Measurements from ENCODE around the gene OR5D13.

The OR5D13 gene

DNA sequence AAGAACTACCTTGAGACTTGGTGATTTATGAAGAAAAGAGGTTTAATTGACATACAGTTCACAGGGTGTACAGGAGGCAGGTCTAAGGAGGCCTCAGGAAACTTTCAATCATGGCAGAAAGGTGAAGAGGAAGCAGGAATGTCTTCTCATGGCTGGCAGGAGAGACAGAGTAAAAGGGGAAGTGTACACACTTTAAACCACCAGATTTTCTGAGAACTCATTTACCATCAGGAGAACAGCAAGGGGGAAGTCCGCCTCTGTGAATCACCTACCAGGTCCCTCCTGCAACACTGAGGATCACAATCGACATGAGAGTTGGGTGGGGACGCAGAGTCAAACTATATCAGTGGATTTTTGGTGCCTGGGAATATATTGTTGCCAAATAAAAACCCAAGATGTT lies 40.3 kb upstream of the OR5D13 start:
- no peak for TF ChIP-seq RARB (CRISPR knock-in tag; IDR thresholded peaks at IDR 0.05)
- no peak for TF ChIP-seq ZNF8 (CRISPR knock-in tag; IDR thresholded peaks at IDR 0.05)
- no peak for TF ChIP-seq BACH2 (CRISPR knock-in tag; IDR thresholded peaks at IDR 0.05; ENCODE audit: borderline replicate concordance)
- TF ChIP-seq ESRRG (CRISPR knock-in tag; IDR thresholded peaks at IDR 0.05): no peak
- TF ChIP-seq ZC3H10 (CRISPR knock-in tag; IDR thresholded peaks at IDR 0.05): no peak
- TF ChIP-seq ZFP30 (CRISPR knock-in tag; IDR thresholded peaks at IDR 0.05): no peak
- no peak for TF ChIP-seq CSDC2 (CRISPR knock-in tag; IDR thresholded peaks at IDR 0.05)
- no peak for TF ChIP-seq ZNF70 (CRISPR knock-in tag; IDR thresholded peaks at IDR 0.05)
- no peak for TF ChIP-seq PPARA (CRISPR knock-in tag; IDR thresholded peaks at IDR 0.05; ENCODE audit: borderline replicate concordance)
- TF ChIP-seq ARNTL (CRISPR knock-in tag; IDR thresholded peaks at IDR 0.05; ENCODE audit: borderline replicate concordance, low read depth): no peak
- TF ChIP-seq ZNF565 (CRISPR knock-in tag; conservative IDR thresholded peaks at IDR 0.05; ENCODE audit: low read depth): no peak
- TF ChIP-seq, protein P1, sequence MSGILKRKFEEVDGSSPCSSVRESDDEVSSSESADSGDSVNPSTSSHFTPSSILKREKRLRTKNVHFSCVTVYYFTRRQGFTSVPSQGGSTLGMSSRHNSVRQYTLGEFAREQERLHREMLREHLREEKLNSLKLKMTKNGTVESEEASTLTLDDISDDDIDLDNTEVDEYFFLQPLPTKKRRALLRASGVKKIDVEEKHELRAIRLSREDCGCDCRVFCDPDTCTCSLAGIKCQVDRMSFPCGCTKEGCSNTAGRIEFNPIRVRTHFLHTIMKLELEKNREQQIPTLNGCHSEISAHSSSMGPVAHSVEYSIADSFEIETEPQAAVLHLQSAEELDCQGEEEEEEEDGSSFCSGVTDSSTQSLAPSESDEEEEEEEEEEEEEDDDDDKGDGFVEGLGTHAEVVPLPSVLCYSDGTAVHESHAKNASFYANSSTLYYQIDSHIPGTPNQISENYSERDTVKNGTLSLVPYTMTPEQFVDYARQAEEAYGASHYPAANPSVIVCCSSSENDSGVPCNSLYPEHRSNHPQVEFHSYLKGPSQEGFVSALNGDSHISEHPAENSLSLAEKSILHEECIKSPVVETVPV (CRISPR knock-in tag; IDR thresholded peaks at IDR 0.05): no peak
- no peak for TF ChIP-seq OSR1 (CRISPR knock-in tag; IDR thresholded peaks at IDR 0.05)
- no peak for ATAC-seq

DNA sequence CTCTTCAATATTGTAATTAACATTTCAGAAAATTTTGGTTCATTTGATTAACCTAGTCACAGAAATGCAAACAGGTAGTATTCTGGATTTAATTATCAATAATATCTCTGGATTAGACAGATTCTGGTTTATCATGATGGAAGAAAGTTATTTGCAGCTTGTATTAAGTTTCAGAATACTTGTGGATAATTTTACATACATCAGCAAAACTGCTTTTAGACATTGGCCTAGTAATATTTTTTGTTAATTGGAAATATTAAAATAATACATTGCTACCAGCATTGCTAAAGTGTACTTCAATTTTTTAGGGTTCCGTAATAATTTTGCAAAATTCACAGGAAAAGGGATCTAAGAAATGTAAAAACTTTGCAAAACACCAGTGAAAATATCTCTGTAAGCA lies 18.4 kb downstream of the OR5D13 start:
- ATAC-seq: no peak
- TF ChIP-seq TCF4 (CRISPR knock-in tag; IDR thresholded peaks at IDR 0.05; ENCODE audit: borderline replicate concordance) (no peak), RARB (CRISPR knock-in tag; IDR thresholded peaks at IDR 0.05) (no peak), ARNTL (CRISPR knock-in tag; IDR thresholded peaks at IDR 0.05; ENCODE audit: borderline replicate concordance, low read depth) (no peak), TSHZ2 (CRISPR knock-in tag; IDR thresholded peaks at IDR 0.05) (no peak), ZNF565 (CRISPR knock-in tag; conservative IDR thresholded peaks at IDR 0.05; ENCODE audit: low read depth) (no peak), TOX (CRISPR knock-in tag; IDR thresholded peaks at IDR 0.05; ENCODE audit: borderline replicate concordance) (no peak)

- no peak for TF ChIP-seq GLIS3 (CRISPR knock-in tag; IDR thresholded peaks at IDR 0.05)
- TF ChIP-seq, protein P2, sequence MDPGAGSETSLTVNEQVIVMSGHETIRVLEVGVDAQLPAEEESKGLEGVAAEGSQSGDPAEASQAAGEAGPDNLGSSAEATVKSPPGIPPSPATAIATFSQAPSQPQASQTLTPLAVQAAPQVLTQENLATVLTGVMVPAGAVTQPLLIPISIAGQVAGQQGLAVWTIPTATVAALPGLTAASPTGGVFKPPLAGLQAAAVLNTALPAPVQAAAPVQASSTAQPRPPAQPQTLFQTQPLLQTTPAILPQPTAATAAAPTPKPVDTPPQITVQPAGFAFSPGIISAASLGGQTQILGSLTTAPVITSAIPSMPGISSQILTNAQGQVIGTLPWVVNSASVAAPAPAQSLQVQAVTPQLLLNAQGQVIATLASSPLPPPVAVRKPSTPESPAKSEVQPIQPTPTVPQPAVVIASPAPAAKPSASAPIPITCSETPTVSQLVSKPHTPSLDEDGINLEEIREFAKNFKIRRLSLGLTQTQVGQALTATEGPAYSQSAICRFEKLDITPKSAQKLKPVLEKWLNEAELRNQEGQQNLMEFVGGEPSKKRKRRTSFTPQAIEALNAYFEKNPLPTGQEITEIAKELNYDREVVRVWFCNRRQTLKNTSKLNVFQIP (CRISPR knock-in tag; IDR thresholded peaks at IDR 0.05; ENCODE audit: borderline replicate concordance, low read depth): no peak
- no peak for TF ChIP-seq SNAI2 (CRISPR knock-in tag; IDR thresholded peaks at IDR 0.05)
- TF ChIP-seq TOX (CRISPR knock-in tag; IDR thresholded peaks at IDR 0.05; ENCODE audit: borderline replicate concordance): no peak
- TF ChIP-seq ZC3H10 (CRISPR knock-in tag; IDR thresholded peaks at IDR 0.05): no peak
- no peak for TF ChIP-seq BACH2 (CRISPR knock-in tag; IDR thresholded peaks at IDR 0.05; ENCODE audit: borderline replicate concordance)
- TF ChIP-seq, protein P3, sequence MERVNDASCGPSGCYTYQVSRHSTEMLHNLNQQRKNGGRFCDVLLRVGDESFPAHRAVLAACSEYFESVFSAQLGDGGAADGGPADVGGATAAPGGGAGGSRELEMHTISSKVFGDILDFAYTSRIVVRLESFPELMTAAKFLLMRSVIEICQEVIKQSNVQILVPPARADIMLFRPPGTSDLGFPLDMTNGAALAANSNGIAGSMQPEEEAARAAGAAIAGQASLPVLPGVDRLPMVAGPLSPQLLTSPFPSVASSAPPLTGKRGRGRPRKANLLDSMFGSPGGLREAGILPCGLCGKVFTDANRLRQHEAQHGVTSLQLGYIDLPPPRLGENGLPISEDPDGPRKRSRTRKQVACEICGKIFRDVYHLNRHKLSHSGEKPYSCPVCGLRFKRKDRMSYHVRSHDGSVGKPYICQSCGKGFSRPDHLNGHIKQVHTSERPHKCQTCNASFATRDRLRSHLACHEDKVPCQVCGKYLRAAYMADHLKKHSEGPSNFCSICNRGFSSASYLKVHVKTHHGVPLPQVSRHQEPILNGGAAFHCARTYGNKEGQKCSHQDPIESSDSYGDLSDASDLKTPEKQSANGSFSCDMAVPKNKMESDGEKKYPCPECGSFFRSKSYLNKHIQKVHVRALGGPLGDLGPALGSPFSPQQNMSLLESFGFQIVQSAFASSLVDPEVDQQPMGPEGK (CRISPR knock-in tag; IDR thresholded peaks at IDR 0.05; ENCODE audit: borderline replicate concordance): no peak
- TF ChIP-seq ZNF8 (CRISPR knock-in tag; IDR thresholded peaks at IDR 0.05): no peak
- TF ChIP-seq ZFP30 (CRISPR knock-in tag; IDR thresholded peaks at IDR 0.05): no peak
- TF ChIP-seq PPARA (CRISPR knock-in tag; IDR thresholded peaks at IDR 0.05; ENCODE audit: borderline replicate concordance): no peak
- TF ChIP-seq ZFP3 (CRISPR knock-in tag; IDR thresholded peaks at IDR 0.05): no peak
- TF ChIP-seq RARB (CRISPR knock-in tag; IDR thresholded peaks at IDR 0.05): no peak
- no peak for TF ChIP-seq OSR1 (CRISPR knock-in tag; IDR thresholded peaks at IDR 0.05)
- TF ChIP-seq ESRRG (CRISPR knock-in tag; IDR thresholded peaks at IDR 0.05): no peak
- no peak for TF ChIP-seq TSHZ2 (CRISPR knock-in tag; IDR thresholded peaks at IDR 0.05)
- TF ChIP-seq, protein P1 (CRISPR knock-in tag; IDR thresholded peaks at IDR 0.05): no peak
- TF ChIP-seq ARNTL (CRISPR knock-in tag; IDR thresholded peaks at IDR 0.05; ENCODE audit: borderline replicate concordance, low read depth): no peak
- no peak for TF ChIP-seq CSDC2 (CRISPR knock-in tag; IDR thresholded peaks at IDR 0.05)
- TF ChIP-seq ZNF70 (CRISPR knock-in tag; IDR thresholded peaks at IDR 0.05): no peak
- TF ChIP-seq, protein P4, sequence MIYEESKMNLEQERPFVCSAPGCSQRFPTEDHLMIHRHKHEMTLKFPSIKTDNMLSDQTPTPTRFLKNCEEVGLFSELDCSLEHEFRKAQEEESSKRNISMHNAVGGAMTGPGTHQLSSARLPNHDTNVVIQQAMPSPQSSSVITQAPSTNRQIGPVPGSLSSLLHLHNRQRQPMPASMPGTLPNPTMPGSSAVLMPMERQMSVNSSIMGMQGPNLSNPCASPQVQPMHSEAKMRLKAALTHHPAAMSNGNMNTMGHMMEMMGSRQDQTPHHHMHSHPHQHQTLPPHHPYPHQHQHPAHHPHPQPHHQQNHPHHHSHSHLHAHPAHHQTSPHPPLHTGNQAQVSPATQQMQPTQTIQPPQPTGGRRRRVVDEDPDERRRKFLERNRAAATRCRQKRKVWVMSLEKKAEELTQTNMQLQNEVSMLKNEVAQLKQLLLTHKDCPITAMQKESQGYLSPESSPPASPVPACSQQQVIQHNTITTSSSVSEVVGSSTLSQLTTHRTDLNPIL (CRISPR knock-in tag; IDR thresholded peaks at IDR 0.05; ENCODE audit: low read depth): no peak
- ATAC-seq: no peak
Observed at GRCh38 chr11:55793321-55793720, 20.1 kb downstream of the OR5D13 start.
